H54 (cell line): ENCODE measurements around the gene POC1A.

Source experiments
- DNase-seq: peaks from one replicate; pipeline ENCODE4 v3.0.0; 2011; ENCODE audit warnings: low spot score, mixed read lengths; ENCODE audit not compliant: insufficient read length
- FAIRE-seq: peaks from 3 replicates; lab custom pipeline; 2011; peaks lifted over from hg19 to GRCh38; lab: Jason Lieb, UNC
- POLR2A ChIP-seq: IDR thresholded peaks from 2 replicates; pipeline ENCODE4 v1.6.1; 2011; ENCODE audit warnings: low read depth, mild to moderate bottlenecking, low read length

Gene POC1A

DNA sequence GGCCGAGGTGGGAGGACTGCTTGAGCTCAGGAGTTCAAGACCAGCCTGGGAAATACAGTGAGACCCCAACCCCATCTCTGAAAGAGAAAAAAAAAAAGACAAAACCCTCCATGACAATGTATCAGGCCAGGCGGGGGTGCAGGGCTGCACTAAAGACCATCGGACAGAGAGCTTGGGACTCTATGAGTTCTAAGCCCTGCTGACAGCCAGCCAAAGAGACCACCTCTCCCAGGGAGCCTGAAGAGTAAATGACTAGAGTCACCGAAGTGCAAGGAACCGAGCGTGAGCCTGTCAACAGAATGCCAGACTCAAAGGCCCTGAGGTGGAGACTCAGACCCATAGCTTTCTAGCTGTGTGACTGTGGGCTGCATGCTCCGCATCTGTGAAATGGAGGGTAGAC is 12.5 kb downstream of the POC1A start:
- TF ChIP-seq POLR2A, result no peak
- FAIRE-seq (no peak), DNase-seq (no peak)

DNA sequence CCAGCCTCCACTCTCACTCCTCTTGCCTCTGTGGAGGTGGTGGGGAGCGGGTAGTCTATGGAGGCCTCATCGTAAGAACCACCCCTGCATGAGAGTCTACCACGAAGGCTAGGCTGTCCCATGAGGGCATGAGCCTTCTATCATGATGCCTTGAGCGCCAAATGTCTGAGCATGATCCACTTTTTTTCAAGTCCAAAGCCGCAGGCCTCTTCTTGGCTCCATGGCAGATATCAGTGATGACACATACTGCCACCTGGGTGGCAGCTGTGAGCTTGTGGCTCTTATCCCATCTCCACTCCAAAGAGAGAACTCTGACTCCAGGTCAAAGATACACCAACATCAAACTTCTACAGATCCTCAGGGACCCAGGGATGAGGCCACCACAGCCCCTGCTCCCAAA is 13.5 kb downstream of the POC1A start:
- no peak for TF ChIP-seq POLR2A
- DNase-seq (no peak), FAIRE-seq (no peak)

DNA sequence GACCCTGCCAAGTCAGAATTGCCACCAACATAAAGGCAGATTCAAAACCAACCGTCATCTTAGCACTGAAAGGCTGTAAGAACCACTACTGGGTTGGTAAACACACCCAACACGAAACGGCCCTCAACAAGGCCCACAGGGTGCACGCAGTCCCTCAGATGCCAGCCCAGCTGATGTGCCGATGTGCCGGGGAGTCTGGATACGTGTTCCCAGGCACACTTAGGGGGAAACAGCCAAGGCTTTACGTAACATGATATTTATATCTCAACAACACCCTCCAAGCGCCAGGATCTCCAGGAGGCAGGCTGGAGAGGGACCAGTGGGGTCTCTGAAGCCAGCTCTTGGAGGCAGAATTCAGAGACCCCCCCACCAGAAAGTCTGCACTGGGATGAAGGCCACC is 14.2 kb downstream of the POC1A start:
- DNase-seq, result no peak
- TF ChIP-seq POLR2A, result no peak
- no peak for FAIRE-seq

DNA sequence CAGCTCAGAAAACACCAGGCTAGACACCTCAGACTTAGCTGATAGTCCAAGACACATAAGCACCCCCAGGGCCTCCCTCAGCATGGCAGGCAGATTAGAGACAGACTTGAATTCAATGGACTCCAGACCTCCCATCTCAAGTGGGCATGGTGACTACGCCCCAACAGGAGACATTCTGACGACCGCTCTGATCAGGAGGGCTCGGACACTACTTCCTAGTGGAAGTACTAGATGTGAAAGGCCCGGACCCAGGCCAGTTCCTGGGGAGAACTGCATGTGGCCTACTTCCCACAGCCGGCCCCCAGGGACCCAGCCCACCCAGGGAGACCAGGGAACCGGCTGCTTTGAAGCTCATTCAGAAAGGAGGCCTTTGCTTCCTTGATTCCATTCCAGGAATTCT is 16.9 kb downstream of the POC1A start:
- no peak for DNase-seq
- no peak for FAIRE-seq
- no peak for TF ChIP-seq POLR2A

DNA sequence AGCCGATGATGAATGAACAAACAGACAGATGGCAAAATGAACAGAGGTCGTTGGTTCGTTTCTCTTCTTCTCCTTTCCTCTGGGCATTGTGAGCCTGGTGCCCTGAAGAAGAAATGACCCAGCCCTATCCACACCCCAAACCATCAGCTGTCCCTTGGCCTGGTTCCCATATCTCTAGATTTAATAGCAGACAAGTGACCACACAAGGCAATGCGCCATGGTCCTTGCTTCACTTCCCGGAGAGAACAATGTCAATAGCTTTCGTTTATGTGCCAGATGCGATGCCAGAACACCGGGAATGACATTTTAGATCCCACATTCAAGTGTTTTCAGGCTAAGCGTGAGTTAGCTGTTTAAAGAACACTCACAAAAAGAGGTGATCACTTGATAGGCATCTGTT is 17.7 kb downstream of the POC1A start:
- no peak for FAIRE-seq
- TF ChIP-seq POLR2A, result no peak
- DNase-seq, result no peak

DNA sequence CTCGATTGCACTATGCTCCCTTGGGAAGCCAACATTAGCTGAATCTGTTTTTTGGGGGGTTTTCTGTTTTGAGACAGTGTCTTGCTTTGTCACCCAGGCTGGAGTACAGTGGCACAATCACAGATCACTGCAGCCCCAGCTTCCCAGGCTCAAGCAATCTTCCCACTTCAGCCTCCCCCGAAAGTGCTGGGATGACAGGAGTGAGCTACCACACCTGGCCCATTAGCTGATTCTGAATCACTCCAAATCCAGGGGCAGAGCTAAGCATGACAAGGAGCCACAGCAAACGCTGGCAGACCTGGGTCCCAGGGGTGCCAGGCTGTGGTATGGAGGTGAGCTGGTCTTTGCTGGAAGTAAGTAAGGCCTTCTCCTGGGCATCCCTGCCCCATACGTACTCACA is 18.9 kb downstream of the POC1A start:
- TF ChIP-seq POLR2A, result no peak
- no peak for FAIRE-seq
- DNase-seq, result no peak

DNA sequence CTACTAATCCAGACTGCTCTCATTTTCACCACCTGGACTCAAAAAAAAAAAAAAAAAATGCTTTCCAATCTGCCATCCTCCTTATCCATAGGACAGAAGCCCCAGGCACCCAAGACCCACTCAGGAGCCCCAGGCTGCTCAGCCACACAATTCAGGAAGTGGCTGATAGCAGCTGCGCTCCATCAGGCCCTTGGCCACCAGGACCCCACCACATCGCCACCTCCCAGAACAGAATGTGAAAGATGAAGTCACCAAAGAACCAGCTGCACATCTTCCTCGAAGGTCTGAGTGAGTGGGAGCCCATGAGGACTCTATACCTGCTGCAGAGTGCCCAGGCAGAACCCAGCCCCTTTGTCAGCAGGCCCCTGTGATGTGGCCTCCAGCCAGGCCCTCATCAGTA is 19.5 kb downstream of the POC1A start:
- DNase-seq, result no peak
- TF ChIP-seq POLR2A, result no peak
- FAIRE-seq, result no peak

DNA sequence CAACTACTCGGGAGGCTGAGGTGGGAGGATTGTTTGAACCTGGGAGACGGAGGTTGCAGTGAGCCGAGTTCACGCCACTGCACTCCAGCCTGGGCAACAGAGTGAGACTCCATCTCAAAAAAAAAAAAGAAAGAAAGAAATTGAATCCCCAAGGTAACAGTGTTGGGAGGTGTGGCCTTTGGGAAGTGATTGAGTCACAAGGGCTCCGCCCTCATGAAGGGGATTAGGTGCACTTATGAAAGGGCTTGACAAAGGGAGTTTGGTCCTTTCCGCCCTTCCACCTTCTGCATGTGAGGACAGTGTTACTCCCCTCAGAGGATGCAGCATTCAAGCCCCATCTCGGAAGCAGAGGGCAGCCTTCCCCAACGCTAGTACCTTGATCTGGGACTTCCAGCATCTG is 21.3 kb downstream of the POC1A start:
- FAIRE-seq (no peak), DNase-seq (no peak)
- TF ChIP-seq POLR2A, result no peak

DNA sequence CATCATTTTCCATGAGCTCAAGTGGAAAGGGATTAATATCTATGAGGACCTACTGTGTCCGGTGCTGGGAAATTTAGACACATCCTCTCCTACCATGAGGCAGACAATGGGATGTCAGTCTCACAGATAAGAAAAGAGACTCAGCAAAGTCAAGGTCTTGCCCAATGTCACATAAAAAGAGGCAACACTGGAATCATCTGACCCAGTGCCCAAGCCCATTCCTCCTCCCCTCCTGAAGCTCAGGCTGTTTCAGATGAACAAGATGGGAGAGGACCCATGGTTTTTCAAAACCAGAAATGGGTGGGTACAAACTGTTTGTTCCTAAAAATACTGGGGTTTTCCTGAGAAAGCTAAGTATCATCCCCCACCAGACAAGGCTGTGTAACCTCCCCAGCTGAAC is 22.2 kb downstream of the POC1A start:
- TF ChIP-seq POLR2A, result no peak
- FAIRE-seq, result no peak
- no peak for DNase-seq

DNA sequence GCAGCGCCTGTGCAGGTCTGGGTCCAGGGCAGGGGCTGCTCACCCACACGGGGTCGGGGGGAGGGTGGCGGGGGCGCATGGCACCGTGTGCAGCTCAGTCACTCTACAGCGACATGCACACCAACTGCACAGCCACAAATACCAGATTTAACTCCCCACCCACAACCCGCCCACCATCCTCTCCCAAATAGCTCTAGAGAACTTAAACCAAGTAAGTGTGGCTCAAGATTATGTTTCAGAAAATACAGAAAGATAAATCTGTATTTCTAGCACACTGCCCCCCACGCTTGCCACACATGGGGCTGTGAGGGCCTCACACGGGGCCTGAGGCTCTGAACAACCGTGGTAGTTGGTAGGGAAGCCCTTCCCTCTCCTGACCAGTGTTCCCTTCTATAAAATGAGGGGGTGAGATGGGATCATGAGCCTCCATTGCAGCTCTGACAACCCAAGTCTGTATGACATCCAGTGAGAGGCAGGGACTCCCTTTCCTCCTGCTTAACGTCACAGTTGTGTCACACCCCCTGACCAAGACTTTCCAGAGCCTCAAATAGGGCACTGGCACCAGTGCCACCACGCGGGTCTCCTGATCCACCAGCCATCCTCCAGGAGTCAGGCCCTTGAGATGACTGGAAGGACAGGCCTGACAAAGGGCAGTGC is 23.1 kb downstream of the POC1A start:
- TF ChIP-seq POLR2A, result no peak
- no peak for DNase-seq
- no peak for FAIRE-seq

DNA sequence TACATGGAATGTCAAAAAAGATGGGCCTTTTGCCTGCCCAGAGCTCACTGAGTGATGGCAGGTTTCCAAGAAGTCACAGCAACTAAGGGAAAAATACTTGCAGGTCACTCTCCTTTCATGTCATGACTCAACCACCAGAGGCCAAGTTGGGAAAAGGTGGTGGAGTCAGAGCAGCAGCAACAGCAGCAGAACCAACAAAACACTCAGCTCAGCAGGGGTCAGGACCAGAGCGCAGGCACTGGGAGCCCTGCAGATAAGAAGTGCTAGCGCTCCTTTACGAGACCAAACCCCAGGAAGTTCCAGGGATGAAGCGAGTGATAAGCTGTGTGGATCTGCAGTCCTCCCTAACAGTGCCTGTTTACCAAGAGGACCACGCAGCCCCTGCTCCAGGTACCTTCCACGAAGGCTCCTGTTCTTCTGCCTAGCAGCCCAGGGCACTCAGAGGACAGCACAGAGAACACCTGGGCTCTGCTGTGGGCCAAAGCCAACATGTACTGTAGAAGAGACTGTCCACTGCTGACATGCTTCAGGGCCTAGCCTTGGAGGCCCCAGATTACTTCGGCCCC is 26.0 kb downstream of the POC1A start:
- TF ChIP-seq POLR2A, result no peak
- DNase-seq (peak; percentile 91), FAIRE-seq (peak; percentile 82)

DNA sequence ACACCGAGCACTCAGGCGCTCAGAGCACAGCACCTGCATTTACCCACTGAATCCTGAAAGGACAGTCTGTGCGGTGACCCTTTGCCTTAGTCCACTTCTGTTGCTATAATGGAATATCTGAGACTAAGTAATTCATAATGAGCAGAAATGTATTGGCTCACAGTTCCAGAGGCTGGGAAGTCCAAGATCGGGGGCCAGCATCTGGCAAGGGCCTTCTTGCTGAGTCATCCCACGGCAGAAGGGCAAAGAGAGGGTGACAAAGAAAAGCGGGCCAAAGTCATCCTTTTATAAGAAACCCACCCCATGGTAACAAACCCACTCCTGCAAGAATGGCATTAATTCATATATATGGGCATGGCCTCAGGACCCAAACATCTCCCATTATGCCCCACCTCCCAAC is 27.7 kb downstream of the POC1A start:
- no peak for TF ChIP-seq POLR2A
- no peak for DNase-seq

DNA sequence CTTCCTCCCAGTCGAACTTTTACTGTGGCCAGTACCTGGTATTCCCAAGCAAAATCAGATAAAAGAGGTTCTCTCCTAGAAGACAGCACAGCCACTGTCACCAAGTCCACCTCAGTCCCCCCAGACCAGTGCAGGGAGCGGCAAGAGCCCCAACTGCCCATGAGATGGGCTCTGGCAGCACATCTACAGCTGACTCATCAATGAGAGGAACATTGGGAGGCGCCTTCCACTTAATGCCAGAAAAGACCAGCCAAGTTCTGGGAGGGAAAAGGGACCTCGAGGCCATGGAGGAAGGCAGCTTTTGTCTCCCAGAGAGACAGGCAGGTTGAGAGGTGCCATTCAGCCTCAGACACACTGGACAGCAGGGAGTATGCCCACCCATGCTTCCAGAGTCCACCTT is 28.2 kb downstream of the POC1A start:
- no peak for TF ChIP-seq POLR2A
- DNase-seq (no peak), FAIRE-seq (no peak)

More for the DNA sequence above, 27.7 kb downstream of the POC1A start:
- FAIRE-seq, result no peak

DNA sequence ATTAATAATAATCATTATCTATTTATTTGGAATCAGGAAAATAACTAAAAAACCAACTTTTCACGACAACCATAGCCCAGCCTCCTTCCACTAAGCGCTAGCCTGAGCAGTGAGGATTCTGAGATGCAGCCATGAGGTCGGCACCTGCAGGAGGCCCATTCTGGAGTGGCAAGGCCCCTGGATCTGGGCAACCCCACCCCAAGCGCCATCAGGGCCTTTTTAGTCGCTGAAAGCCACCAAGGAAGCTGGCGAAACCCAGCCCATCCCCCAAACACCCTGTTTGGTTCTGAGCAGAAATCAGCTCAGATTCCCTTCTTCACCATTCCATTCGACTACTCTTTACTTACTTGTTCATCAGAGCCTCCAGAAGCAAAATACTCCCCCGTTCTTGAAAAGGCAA is 29.5 kb downstream of the POC1A start:
- no peak for TF ChIP-seq POLR2A
- DNase-seq, result no peak
- FAIRE-seq, result no peak

DNA sequence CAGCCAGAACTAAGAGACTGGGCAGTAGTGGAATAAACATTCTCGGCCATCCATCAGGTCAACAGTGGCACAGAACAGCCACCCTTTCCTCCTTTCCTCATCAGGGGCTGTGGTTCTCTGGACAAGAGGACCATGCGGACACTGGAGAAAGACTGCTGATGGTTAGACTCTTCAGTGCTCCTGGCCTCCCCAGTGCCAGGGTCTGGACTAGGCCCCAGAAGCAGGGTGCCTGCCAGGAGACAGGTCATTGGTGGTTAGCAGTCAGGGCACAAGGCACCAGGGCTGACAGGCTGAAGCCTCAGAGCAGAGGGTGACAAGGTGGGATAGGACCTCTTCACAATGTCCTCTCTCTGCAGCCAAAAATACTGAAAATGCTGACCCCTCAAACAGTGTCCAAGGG is 30.1 kb downstream of the POC1A start:
- DNase-seq, result no peak
- FAIRE-seq, result no peak
- no peak for TF ChIP-seq POLR2A
